DMS153 (cell line): ENCODE measurements around the gene UGT2B17.
"Not testable (repeated sequence)": the region's sequence is repeated elsewhere in the genome, so short reads cannot be mapped to it uniquely, and the experiment has no call there.

Source experiments
- DNase-seq: peaks from one replicate; lab custom pipeline; 2025; lab: John Stamatoyannopoulos, UW

UGT2B17 gene

DNA sequence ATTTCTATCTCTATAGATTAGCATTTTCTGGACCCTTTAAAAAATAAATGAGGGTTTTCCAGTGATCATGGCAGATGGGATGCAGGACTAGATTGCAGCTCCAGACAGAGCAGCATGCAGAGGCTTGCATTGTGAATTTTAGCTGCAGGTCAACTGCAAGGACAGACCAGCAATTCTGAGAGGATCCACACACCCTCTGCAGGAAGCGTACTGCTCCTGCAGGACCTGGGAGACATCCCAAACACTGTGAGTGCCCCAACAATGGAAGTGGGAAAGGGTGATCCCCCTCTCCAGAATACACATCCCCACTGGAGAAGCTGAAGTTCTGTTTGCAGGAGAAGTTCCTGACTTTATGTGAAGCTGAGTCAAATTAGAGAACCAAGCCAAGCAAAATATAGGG, 7.1 kb downstream of the UGT2B17 start:
- not testable (repeated sequence) for DNase-seq

DNA sequence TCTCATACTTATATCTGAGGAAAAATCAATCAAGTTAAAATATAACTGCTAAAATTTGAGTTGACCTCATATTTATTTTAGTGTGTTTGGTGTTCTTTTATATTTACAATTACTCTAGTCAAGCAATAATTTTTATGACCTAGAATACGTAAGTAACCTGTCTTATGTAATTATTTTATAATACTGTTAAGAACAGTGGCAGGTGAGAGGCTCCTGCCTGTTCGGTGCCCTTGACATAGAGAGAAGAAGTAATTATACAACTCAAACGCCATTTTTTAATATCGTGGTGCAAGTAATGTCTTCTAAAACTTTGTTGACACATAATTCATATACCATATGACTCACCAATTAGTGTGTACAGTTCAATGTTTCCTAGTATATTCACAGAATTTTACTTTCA, 7.6 kb downstream of the UGT2B17 start:
- not testable (repeated sequence) for DNase-seq

DNA sequence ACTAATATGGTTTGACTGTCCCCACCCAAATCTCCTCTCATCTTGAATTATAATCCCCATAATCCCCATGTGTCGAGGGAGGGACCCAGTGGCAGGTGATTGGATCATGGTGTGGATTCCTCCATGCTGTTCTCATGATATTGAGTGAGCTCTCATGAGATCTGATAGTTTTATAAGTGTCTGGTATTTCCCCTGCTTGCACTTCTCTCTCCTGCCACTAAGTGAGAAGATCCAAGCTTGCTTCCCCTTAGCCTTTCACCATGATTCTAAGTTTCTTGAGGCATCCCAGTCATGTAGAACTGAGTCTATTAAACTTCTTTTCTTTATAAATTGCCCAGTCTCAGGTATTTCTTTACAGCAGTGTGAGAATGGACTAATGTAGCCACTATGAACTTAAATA, 9.8 kb downstream of the UGT2B17 start:
- DNase-seq: not testable (repeated sequence)

DNA sequence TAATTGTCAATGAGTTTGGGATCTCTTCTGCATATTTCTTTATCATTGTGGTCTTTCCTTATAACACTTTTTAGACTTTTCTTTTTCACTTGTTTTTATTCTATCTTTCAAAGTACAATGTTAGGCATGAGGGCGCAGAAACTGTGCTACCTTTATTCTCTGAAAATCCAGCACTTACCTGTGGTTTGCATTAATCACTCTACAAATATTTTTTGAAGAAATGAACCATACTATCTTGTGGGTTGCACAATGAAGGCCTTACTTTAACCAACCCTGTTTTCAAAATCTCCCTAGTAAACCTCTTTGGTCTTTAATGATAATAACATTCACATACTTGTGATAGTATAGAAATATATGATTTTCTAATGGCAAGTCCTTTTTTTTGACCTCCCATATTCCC, 11.0 kb downstream of the UGT2B17 start:
- not testable (repeated sequence) for DNase-seq

DNA sequence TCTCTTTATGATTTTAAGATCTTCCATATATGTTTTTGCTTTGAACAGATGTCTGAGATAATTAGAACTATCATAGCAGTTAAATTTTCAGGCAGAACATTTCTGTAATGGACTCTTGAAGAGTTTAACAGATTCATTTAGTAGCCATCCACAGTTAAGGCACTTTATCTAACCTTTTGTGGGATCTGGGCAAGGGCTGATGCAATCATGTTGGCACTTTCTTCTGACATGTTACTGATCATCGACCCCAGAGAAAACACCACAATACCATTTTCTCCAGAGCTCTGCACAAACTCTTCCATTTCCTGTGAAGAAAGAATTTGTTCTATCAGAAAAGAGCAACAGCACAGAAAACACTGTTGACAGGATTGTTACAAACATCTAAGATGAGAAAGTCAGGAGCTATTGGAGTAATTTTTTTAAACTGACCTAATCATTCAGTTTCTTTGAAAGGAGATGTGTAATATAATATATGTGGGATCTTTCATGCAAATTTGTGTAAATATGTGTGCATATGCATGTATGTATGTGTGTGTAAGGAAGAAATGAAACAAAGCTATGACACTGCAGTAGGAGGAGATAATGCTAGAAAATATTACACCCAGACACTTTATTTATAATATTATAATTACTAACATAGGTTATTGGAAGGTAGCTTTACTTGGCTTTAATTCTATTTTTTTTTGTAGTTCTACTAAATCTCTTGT, 15.6 kb downstream of the UGT2B17 start:
- DNase-seq: not testable (repeated sequence)

DNA sequence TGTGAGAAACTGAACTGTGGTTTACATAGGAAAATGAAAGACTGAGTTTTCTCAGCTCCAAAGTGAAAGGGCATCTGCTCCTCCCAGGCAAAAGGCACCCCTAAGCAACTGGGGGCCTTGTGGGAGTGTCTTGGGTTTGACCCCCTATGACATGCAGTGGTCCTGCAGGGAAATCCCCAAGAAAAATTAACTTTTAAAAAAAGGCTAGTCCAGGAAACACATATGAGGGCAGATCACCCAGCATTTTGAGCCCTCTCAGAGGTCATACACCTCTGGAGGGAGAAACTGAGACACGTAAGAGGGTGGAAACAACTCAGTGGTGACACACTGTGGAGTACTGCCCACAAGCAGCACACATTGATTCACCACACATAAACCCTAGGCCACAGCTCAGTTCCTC, 22.3 kb downstream of the UGT2B17 start:
- DNase-seq: not testable (repeated sequence)

DNA sequence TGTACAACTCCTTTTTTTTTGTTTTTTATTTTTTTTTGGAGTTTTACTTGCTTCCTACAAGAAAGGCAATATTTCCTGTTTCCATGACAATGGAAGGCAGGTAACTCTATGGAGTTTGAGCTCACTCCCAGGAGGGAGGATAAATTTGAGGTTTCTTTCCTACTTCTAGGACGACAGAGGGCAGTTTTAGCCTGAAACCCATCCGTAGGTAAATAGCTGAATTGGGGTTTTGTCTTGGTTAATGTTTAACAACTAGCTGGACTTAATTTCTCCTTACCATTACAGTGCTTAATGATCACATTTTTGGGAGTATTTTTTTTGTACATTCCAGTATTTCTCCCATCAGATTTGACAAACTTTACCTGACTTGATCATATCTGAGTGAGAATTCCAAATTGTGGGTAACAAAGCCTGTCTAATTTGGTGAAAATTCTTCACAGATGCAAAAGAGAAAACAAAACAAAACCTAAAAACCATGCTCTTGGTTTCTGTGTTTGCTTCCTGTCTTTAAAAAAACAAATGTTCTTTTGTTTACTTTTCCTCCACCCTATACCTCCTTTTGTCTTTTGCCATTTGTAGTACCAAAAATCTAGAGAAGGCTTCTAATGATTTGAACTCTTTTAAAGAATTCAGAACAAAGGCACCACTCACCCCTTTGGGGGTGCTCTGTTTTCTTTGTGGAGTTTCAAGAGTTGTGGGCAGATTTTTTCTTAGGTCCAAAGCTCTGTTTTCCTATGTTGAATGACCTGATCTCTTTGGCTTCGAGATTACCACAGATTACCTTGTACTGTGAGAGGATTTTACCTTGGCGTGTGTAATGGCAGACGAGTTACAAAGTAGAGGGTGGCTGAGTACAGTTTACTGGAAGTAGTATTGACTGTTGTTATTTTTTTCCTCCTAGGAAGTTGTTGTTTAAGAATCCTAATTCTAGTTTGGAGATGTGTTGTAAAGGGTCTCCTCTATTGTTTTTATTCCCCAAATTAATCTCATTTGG, 23.0 kb downstream of the UGT2B17 start:
- not testable (repeated sequence) for DNase-seq

DNA sequence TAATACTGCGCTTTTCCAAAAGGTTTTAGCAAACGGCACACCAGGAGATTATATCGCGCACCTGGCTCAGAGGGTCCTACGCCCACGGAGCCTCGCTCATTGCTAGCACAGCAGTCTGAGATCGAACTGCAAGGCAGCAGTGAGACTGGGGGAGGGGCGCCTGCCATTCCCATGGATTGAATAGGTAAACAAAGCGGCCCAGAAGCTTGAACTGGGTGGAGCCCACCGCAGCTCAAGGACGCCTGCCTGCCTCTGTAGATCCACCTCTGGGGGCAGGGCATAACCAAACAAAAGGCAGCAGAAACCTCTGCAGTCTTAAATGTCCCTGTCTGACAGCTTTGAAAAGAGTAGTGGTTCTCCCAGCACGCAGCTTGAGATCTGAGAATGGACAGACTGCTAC, 33.4 kb downstream of the UGT2B17 start:
- DNase-seq: not testable (repeated sequence)

DNA sequence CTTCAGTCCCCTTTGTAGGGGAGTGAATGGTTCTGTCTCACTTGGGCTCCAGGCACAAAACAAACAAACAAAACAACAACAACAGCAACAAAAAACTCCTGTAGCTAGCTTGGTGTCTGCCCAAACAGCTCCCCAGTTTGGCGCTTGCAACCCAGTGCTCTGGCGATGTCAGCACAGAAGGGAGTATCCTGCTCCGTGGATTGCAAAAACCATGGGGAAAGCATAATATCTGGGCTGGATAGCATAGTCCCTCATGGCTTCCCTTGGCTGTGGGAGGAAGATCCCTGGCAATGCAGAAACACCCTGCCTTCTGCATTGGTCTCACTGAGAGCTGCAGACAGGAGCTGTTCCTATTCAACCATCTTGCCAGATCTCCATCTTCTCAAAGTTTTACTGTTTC, 39.7 kb downstream of the UGT2B17 start:
- no peak for DNase-seq

DNA sequence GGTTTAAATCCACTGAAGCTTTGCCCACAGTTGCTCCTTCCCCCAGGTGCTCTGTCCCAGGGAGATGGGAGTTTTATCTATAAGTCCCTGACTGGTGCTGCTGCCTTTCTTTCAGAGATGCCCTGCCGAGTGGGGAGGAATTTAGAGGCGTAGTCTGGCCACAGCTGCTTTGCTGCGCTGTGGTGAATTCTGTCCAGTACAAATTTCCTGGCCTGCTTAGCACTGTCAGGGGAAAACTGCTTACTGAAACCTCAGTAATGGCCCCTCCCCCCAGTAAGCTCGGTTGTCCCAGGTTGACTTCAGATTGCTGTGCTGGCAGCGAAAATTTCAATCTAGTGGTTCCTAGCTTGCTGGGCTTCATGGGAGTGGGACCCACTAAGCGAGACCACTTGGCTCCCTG, 40.1 kb downstream of the UGT2B17 start:
- no peak for DNase-seq

DNA sequence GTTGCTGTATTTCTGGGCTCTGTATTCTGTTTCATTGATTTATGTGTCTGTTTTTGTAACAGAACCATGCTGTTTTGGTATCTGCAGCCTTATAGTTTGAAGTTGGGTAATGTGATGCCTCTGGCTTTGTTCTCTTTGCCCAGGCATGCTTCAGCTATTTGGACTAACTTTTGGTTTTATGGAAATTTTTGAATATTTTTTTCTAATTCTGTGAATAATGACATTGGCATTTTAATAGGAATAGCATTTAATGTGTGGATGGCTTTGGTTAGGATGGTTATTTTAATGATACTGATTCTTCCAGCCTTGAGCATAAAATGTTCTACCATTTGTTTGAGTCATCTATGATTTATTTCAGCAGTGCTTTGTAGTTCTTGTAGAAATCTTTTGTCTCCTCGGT, 53.9 kb downstream of the UGT2B17 start:
- DNase-seq: not testable (repeated sequence)

DNA sequence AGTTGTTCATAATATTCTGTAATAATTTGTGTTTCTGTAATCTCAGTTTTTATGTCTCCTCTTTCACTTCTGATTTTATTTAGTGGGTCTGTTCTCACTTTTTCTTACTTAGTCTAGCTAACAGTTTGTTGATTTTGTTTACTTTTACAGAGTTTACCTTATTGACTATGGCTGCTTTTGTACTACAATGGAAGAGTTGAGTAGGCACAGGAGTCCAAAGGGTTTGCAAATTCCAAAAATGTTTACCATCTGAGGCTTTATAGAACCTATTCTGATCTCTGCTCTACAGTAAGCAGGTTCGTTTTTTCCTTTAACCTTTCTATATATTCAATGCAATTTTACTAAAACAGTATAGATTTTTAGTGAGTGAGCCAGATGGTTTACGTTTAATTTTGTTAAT, 55.1 kb downstream of the UGT2B17 start:
- no peak for DNase-seq

DNA sequence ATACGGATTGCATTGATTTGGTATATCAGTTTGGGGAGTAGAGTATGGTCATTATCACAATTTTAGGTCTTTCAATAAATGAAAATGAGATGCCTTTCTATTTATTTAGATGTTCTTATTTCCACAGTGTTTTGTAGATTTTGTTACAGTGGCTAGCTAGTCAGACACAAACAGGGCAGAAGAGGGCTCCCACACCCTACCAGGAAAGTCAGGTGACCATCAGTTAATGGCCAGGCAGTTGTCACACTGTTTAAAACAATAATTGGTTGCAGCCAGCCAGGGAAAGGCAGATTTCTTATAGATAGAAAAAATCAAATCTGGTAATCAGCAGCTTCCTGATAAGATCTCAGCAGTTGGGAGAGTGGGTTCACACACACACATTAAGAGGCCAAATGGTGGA, 57.2 kb downstream of the UGT2B17 start:
- no peak for DNase-seq

DNA sequence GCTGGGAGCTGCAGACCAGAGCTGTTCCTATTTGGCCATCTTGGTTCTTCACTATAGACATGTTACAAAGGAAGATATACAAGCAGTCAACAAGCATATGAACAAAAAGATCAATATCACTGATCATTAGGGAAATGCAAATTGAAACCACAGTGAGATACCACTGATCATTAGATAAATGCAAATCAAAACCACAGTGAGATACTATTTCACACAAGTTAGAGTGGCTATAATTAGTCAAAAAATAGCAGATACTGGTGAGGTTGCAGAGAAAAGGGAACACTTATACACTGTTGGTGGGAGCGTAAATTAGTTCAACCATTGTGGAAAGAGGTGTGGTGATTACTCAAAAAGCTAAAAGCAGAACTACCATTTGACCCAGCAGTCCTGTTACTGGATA, 70.7 kb downstream of the UGT2B17 start:
- not testable (repeated sequence) for DNase-seq

DNA sequence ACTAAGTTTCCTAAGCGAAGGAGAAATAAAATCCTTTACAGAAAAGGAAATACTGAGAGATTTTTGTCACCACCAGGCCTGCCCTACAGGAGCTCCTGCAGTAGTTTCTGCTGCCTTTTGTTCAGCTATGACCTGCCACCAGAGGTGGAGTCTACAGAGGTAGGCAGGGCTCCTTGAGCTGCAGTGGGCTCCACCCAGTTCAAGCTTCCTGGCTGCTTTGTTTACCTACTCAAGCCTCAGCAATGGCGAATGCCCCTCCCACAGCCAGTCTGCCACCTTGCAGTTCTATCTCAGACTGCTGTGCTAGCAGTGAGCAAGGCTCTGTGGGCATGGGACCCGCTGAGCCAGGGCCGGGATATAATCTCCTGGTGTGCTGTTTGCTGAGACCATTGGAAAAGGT, 71.3 kb downstream of the UGT2B17 start:
- DNase-seq: not testable (repeated sequence)

DNA sequence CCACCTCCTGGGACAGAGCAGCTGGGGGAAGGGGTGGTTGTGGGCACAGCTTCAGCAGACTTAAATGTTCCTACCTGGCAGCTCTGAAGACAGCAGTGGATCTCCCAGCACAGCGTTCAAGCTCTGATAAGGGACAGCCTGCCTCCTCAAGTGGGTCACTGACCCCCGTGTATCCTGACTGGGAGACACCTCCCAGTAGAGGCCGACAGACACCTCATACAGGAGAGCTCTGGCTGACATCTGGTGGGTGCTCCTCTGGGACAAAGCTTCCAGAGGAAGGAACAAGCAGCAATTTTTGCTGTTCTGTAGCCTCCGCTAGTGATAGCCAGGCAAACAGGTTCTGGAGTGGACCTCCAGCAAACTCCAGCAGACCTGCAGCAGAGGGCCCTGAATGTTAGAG, 72.7 kb downstream of the UGT2B17 start:
- not testable (repeated sequence) for DNase-seq

DNA sequence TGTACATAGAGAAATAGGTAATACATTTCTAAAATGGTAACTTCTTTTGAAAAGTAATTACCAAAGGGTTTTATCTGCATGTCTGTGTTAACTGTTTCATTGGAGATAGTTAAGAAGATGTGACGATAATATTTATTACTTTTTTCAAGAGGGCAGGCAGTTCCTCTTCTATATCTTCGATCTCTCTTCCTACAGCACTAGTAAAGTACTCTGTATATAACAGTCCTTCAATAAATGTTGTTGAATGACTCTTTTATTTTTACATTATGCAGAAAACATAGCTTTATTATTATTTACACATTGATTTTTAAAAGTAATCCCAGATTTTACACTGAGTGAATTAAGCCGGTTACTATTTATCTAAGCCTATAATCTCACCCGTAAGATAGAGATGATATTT, 77.1 kb downstream of the UGT2B17 start:
- DNase-seq: no peak

DNA sequence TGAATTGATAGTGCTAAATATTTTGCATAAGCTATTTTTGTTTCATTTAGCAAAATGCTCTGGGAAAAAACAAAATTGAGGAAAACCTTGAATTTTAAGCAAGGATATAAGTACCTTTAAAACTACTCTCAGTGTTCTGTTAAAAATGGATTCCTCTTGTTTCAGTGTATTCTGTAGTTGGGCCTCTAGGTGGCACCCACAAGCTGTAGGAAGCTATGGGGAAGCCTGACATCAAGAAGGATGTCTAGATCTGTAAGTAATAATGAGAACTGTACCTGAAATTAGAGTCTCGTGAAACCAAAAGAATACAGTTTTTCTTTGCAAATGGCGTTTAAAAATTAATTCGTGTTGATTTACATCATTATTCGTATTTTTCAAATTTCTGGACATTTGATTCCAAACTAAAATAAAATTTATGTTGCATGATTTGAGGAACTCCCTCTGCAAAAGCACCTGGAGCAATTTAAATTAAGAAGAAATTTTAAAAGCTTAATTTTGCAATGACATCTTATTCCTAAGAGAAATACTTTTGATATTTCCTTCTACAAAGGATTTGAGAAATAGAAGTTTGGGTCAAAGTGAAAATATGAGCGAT, 77.6 kb downstream of the UGT2B17 start:
- peak; percentile 50 for DNase-seq

DNA sequence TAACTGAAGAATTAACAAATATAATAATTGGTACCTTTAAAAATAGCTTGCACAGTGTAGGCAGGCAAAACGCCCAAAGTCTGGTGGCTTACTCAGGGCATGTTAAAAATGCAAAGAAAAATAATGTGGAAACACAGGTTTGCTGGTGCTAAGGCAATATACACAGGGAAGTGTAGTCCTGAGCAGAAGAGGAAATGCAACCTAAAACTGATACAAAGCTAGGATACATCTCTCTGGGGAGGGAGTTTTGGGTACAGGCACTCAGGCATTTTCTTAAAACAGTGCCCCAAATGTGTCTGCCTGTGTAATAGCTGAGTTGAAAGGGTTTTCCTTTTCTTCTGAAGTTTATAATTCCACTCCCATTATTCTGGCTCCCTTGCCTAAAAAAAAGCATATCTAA, 81.4 kb downstream of the UGT2B17 start:
- DNase-seq: no peak

DNA sequence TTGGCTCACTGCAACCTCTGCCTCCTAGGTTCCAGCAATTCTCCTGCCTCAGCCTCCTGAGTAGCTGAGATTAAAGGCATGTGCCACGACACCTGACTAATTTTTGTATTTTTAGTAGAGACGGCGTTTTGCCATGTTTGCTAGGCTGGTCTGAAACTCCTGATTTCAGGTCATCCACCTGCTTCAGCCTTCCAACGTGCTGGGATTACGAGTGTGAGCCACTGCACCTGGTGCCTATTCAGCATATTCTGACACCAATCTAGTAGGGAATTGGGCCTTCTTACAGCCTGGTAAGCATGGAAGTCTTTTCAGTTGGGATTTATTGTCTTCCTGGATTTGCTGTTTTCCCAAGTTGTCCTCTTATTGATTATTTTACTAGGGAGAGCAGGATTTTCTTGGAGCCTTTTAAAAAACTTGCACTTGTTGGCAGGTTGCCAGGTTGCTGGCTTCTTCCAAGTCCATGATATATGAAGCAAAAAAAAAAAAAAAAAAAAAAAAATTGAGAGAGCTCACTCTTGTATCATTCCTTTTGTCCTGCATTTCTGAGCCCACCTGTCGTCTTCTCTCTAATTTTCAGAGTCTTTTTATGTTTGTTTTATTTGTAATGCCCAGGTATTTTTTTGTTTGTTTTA, 85.2 kb downstream of the UGT2B17 start:
- DNase-seq: no peak

DNA sequence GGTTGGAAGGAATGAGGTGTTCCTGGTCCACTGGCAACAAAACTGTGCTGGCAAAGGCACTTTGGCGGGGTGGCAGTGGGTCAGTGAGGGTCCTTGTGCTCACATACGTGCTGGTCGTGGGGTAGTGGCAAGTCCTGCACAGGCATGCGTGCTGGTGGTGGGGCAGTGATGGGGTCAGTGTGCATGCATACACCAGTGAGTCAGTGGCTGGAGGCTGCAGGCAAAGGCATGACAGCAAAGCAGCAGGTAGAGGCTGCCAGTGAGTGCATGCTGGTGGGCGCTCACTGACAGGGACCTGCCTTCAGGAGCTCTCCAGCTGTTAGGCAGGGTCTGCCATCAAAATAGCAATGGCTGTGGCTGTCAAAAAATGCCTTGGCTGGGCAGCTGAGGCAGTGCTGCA, 86.8 kb downstream of the UGT2B17 start:
- no peak for DNase-seq
